H1 (cell line): ENCODE measurements around the gene TIMM8B. TPM values are rescaled to one million over a fixed set of nuclear protein-coding genes. Genes with fewer than 3 reads are reported as not detected.

Source experiments
- CTCF ChIA-PET: fragments of 300-600 bp; sonication (Branson Sonifier 250); formaldehyde crosslinking; loops from one replicate; lab custom pipeline; 2021; ENCODE audit not compliant: partially characterized antibody; lab: Charles Lee
- POLR2A ChIA-PET: fragments of 300-600 bp; sonication (Branson Sonifier 250); formaldehyde crosslinking; loops from one replicate; lab custom pipeline; 2021; ENCODE audit warnings: inconsistent platforms; ENCODE audit not compliant: partially characterized antibody; lab: Charles Lee
- DNase-seq, 2 experiments: peaks; one replicate each; pipeline versions ENCODE4 v3.0.0 to v3.0.0-alpha.2; 2010 to 2022; ENCODE audit warnings: low spot score in 2 of 2, low read depth in 1 of 2, mixed read lengths in 1 of 2
- FAIRE-seq: peaks from 2 replicates; lab custom pipeline; 2011; peaks lifted over from hg19 to GRCh38; lab: Jason Lieb, UNC
- H2AFZ ChIP-seq: 2 replicates; pipeline ENCODE4 v1.8.1; 2012; ENCODE audit warnings: low read length, inconsistent platforms
- H2AK5ac ChIP-seq: 2 replicates; pipeline ENCODE4 v1.6.1; 2013; ENCODE audit warnings: low read depth, low read length
- H2BK120ac ChIP-seq: replicated peaks from 2 replicates; pipeline ENCODE3; 2013; ENCODE audit warnings: low read depth, low read length, inconsistent platforms
- H2BK12ac ChIP-seq: 2 replicates; pipeline ENCODE4 v1.6.1; 2013; ENCODE audit warnings: low read depth, low read length
- H2BK15ac ChIP-seq: 2 replicates; pipeline ENCODE4 v1.6.1; 2013; ENCODE audit warnings: low read length
- H2BK20ac ChIP-seq: 2 replicates; pipeline ENCODE4 v1.6.1; 2013; ENCODE audit warnings: low read length
- H2BK5ac ChIP-seq: 2 replicates; pipeline ENCODE4 v1.6.1; 2013; ENCODE audit warnings: low read depth, low read length
- H3K14ac ChIP-seq: 2 replicates; pipeline ENCODE4 v1.6.1; 2013; ENCODE audit warnings: inconsistent platforms; ENCODE audit not compliant: insufficient read length
- H3K18ac ChIP-seq: 2 replicates; pipeline ENCODE4 v1.6.1; 2013; ENCODE audit warnings: low read length; ENCODE audit errors: extremely low read depth
- H3K23ac ChIP-seq: 2 replicates; pipeline ENCODE4 v1.6.1; 2013; ENCODE audit warnings: inconsistent platforms; ENCODE audit not compliant: insufficient read length
- H3K23me2 ChIP-seq: 2 replicates; pipeline ENCODE4 v1.6.1; 2013; ENCODE audit warnings: low read depth, low read length
- H3K27ac ChIP-seq: 2 replicates; pipeline ENCODE4 v1.6.1; 2011; ENCODE audit warnings: low read depth, low read length, inconsistent platforms
- H3K27me3 ChIP-seq, 4 experiments: replicated peaks in 1 of 4; 1 replicate in 1 of 4; 2 replicates in 3 of 4; pipeline versions ENCODE4 v1.6.1 to v1.8.1; 2011 to 2013; ENCODE audit warnings: low read length in 3 of 4, mild to moderate bottlenecking in 3 of 4, inconsistent platforms in 2 of 4, mixed read lengths in 2 of 4, moderate library complexity in 1 of 4; ENCODE audit not compliant: control insufficient read depth in 3 of 4, insufficient read depth in 3 of 4; ENCODE audit errors: extremely low read depth in 1 of 4
- H3K36me3 ChIP-seq, 4 experiments: 2 replicates each; pipeline versions ENCODE4 v1.6.1 to v1.8.1; 2011 to 2013; ENCODE audit warnings: mild to moderate bottlenecking in 4 of 4, low read length in 3 of 4, moderate library complexity in 2 of 4, control low read depth in 1 of 4, inconsistent platforms in 1 of 4; ENCODE audit not compliant: insufficient read depth in 4 of 4, control insufficient read depth in 2 of 4
- H3K4ac ChIP-seq: replicated peaks from 2 replicates; pipeline ENCODE3; 2013; ENCODE audit warnings: low read length, low read depth, mixed read lengths, inconsistent platforms; ENCODE audit not compliant: insufficient read length
- H3K4me1 ChIP-seq, 4 experiments: replicated peaks in 1 of 4; 1 replicate in 1 of 4; 2 replicates in 3 of 4; pipeline versions ENCODE4 v1.6.1 to v1.8.1; 2011 to 2013; ENCODE audit warnings: low read length in 3 of 4, inconsistent platforms in 2 of 4, mixed read lengths in 1 of 4; ENCODE audit not compliant: insufficient read depth in 4 of 4, control insufficient read depth in 3 of 4
- H3K4me2 ChIP-seq, 2 experiments: 2 replicates each; pipeline versions ENCODE4 v1.6.1 to v1.8.1; 2011 to 2013; ENCODE audit warnings: low read depth in 2 of 2, low read length in 2 of 2, control low read depth in 1 of 2, inconsistent platforms in 1 of 2, mild to moderate bottlenecking in 1 of 2; ENCODE audit not compliant: insufficient read depth in 1 of 2
- H3K4me3 ChIP-seq, 4 experiments: fragments of 200-600, 300-600 bp in 1 of 4; sonication (generic), shearing (Covaris generic), sonication (Bioruptor Twin) in 1 of 4; 2 replicates each; pipeline versions ENCODE4 v1.5.1 to v1.8.1; 2011 to 2016; ENCODE audit warnings: low read length in 4 of 4, low read depth in 3 of 4, control low read depth in 2 of 4, inconsistent platforms in 2 of 4, mild to moderate bottlenecking in 2 of 4, mixed read lengths in 1 of 4, moderate library complexity in 1 of 4; ENCODE audit not compliant: insufficient read depth in 2 of 4; ENCODE audit errors: extremely low read depth in 1 of 4
- H3K56ac ChIP-seq: replicated peaks from 2 replicates; pipeline ENCODE3; 2013; ENCODE audit warnings: low read depth, mild to moderate bottlenecking, mixed read lengths, low read length, inconsistent platforms; ENCODE audit not compliant: insufficient read length
- H3K79me1 ChIP-seq: 2 replicates; pipeline ENCODE4 v1.6.1; 2013; ENCODE audit warnings: low read depth, low read length, control low read depth
- H3K79me2 ChIP-seq, 2 experiments: 2 replicates each; pipeline versions ENCODE4 v1.6.1 to v1.8.1; 2012 to 2013; ENCODE audit warnings: low read length in 2 of 2, mild to moderate bottlenecking in 2 of 2, inconsistent platforms in 1 of 2; ENCODE audit not compliant: insufficient read depth in 2 of 2, control insufficient read depth in 1 of 2
- H3K9ac ChIP-seq, 4 experiments: replicated peaks in 1 of 4; 1 replicate in 1 of 4; 2 replicates in 3 of 4; pipeline versions ENCODE4 v1.6.1 to v1.8.1; 2011 to 2013; ENCODE audit warnings: low read depth in 3 of 4, low read length in 3 of 4, control low read depth in 2 of 4, mild to moderate bottlenecking in 2 of 4, moderate library complexity in 2 of 4, inconsistent platforms in 1 of 4; ENCODE audit errors: extremely low read depth in 1 of 4
- H3K9me3 ChIP-seq, 2 experiments: 2 replicates each; pipeline versions ENCODE4 v1.6.1 to v1.8.1; 2012 to 2013; ENCODE audit warnings: mild to moderate bottlenecking in 2 of 2, moderate library complexity in 2 of 2, control low read depth in 1 of 2, inconsistent platforms in 1 of 2, low read depth in 1 of 2, low read length in 1 of 2, mixed read lengths in 1 of 2; ENCODE audit not compliant: insufficient read depth in 2 of 2
- H4K20me1 ChIP-seq, 2 experiments: replicated peaks in 1 of 2; 2 replicates each; pipeline versions ENCODE3 to v1.8.1; 2011 to 2013; ENCODE audit warnings: inconsistent platforms in 2 of 2, low read length in 2 of 2, mild to moderate bottlenecking in 1 of 2; ENCODE audit not compliant: insufficient read depth in 2 of 2, control insufficient read depth in 1 of 2
- H4K5ac ChIP-seq: 2 replicates; pipeline ENCODE4 v1.6.1; 2013; ENCODE audit warnings: low read length, low read depth, mixed read lengths, inconsistent platforms; ENCODE audit not compliant: insufficient read length
- H4K8ac ChIP-seq: 2 replicates; pipeline ENCODE4 v1.8.0; 2013; ENCODE audit warnings: mild to moderate bottlenecking, moderate library complexity, low read length, inconsistent platforms; ENCODE audit not compliant: insufficient read depth; ENCODE audit errors: extremely low read depth
- H4K91ac ChIP-seq: replicated peaks from 2 replicates; pipeline ENCODE3; 2013; ENCODE audit warnings: low read length, mixed read lengths, inconsistent platforms; ENCODE audit not compliant: insufficient read length
- ASH2L ChIP-seq: fragments of 200-600, 300-600 bp; sonication (generic); IDR thresholded peaks from one replicate; pipeline ENCODE4 v1.7.1; 2017; ENCODE audit warnings: low read length
- BRCA1 ChIP-seq: IDR thresholded peaks from 2 replicates; pipeline ENCODE4 v1.6.1; 2012; ENCODE audit warnings: low read depth, low read length, improper control_type of control experiment
- RAD21 ChIP-seq, 2 experiments: IDR thresholded peaks in 1 of 2; conservative IDR thresholded peaks in 1 of 2; 2 replicates each; pipeline ENCODE4 v1.6.1; 2011; ENCODE audit warnings: low read depth in 2 of 2, low read length in 2 of 2, improper control_type of control experiment in 1 of 2, inconsistent platforms in 1 of 2, mild to moderate bottlenecking in 1 of 2, moderate library complexity in 1 of 2
- SIRT6 ChIP-seq: IDR thresholded peaks from one replicate; pipeline ENCODE4 v1.7.1; 2012; ENCODE audit warnings: low read length, inconsistent platforms
- WGBS, 2 experiments: shearing (Covaris generic) in 1 of 2; methylation state at CpG; one replicate each; pipeline versions ENCODE4 v1.1.6 to v1.1.7; 2013 to 2015; ENCODE audit warnings: low lambda C conversion rate in 2 of 2, mixed read lengths in 2 of 2, inconsistent platforms in 1 of 2, low coverage in 1 of 2, missing lambda C conversion rate in 1 of 2; ENCODE audit not compliant: insufficient replicate concordance in 2 of 2, insufficient coverage in 1 of 2, insufficient read length in 1 of 2; ENCODE audit errors: extremely low coverage in 1 of 2, missing lambda C conversion rate in 1 of 2; 5-methylcytosine and 5-hydroxymethylcytosine counted together
- polyA plus RNA-seq, 7 experiments: library from polyadenylated mRNA; depleted of rRNA in 3 of 7; stranded (reverse) in 5 of 7; unstranded in 2 of 7; fragments of >200 nt in 5 of 7; fragments of 200-250 nt in 2 of 7; gene quantifications; 1 replicate in 5 of 7; 2 replicates in 1 of 7; 4 replicates in 1 of 7; pipeline versions ENCODE4 v1.2.1 to v1.2.3, GENCODE V29; 2011 to 2013; ENCODE audit warnings: missing spikeins in 2 of 7, mixed read lengths in 2 of 7
- total RNA-seq: library from RNA; stranded (reverse); fragmentation: NEBNext Ultra II Directional; extraction: Animal tissue kit (Norgen Biotek cat#: 25700); gene quantifications from 2 replicates; pipeline ENCODE4 v1.2.1, GENCODE V29; 2021

TIMM8B gene
- total and polyA plus RNA-seq, 2 of the 8 experiments (the other 6 are each of a cell fraction or from before 2014, with no cell fraction given), result 93.7 to 143 TPM

GRCh38 chr11:112106070-112106469 is 19.5 kb upstream of the TIMM8B start:
- Histone ChIP-seq H3K18ac (no peak overlapping the region), H2BK5ac (no peak overlapping the region), H4K8ac (no peak overlapping the region), H3K79me2 (no peaks in the 10 kb centered on the region), H3K36me3 (no peaks in the 10 kb centered on the region), H2AFZ (no peak overlapping the region), H3K4me3 (no peak overlapping the region), H3K4me2 (no peak overlapping the region), H4K20me1 (no peaks in the 10 kb centered on the region), H4K91ac (no peak overlapping the region), H3K4ac (no peak overlapping the region), H3K79me1 (no peaks in the 10 kb centered on the region), H3K56ac (no peak overlapping the region), H3K23me2 (no peaks in the 10 kb centered on the region), H2BK12ac (no peak overlapping the region), H4K5ac (no peak overlapping the region), H2BK20ac (no peak overlapping the region), H2BK120ac (no peak overlapping the region), H3K27ac (no peak overlapping the region), H2AK5ac (no peak overlapping the region), H3K14ac (no peak overlapping the region), H2BK15ac (no peak overlapping the region), H3K4me1 (no peaks in the 10 kb centered on the region), H3K9ac (no peak overlapping the region), H3K23ac (no peak overlapping the region), H3K9me3 (no peaks in the 10 kb centered on the region), H3K27me3 (no peaks in the 10 kb centered on the region)
- 94% methylated on average over 8 of the region's 8 CpGs; no CpG with 5 or more reads in 1 of the 2 experiments for WGBS, 2 experiments
- ChIA-PET POLR2A (interaction anchor here (1.0 to 2.1 kb wide), 3 partner anchors 9 to 19 kb away, joined by 3 to 4 read pairs (median 4); partner anchors contain the start of genes SDHD and TIMM8B), CTCF (interaction anchor here (1.5 to 12.8 kb wide), 2 partner anchors 8 to 9 kb away, joined by 4 to 104 read pairs; no protein-coding TSS in a partner anchor)
- FAIRE-seq (no peak), DNase-seq (no peak)
- no peak for TF ChIP-seq BRCA1
- no peak for TF ChIP-seq RAD21 (IDR thresholded peaks at IDR 0.05 in 1 of 2, conservative IDR thresholded peaks at IDR 0.05 in 1 of 2; ENCODE audit: low read depth in 2 of 2, low read length in 2 of 2)
- TF ChIP-seq ASH2L, result no peak
- no peak for TF ChIP-seq SIRT6
